Suprapubic skin (tissue), 4 donors: Measurements from ENCODE around the gene ASH1L. TPM values are rescaled to one million over a fixed set of nuclear protein-coding genes. Genes with fewer than 3 reads are reported as not detected.
"Not testable (repeated sequence)": the region's sequence is repeated elsewhere in the genome, so short reads cannot be mapped to it uniquely, and the experiment has no call there.

Source experiments
- DNase-seq, 2 donors: peaks; one replicate each; pipeline ENCODE4 v3.0.0-alpha.2; 2019; ENCODE audit warnings: low spot score in 2 of 2
- H3K27ac ChIP-seq: fragments of 200-600 bp; sonication (generic); one replicate; pipeline ENCODE4 v1.5.1; 2019
- H3K27me3 ChIP-seq: fragments of 200-600 bp; sonication (generic); one replicate; pipeline ENCODE4 v1.5.1; 2019
- H3K36me3 ChIP-seq: fragments of 200-600 bp; sonication (generic); one replicate; pipeline ENCODE4 v1.5.1; 2019
- H3K4me1 ChIP-seq: fragments of 200-600 bp; sonication (generic); one replicate; pipeline ENCODE4 v1.5.1; 2019
- H3K4me3 ChIP-seq: fragments of 200-600 bp; sonication (generic); one replicate; pipeline ENCODE4 v1.5.1; 2019; ENCODE audit warnings: mild to moderate bottlenecking
- H3K9me3 ChIP-seq: fragments of 200-600 bp; sonication (generic); one replicate; pipeline ENCODE4 v1.5.1; 2019
- EP300 ChIP-seq: sonication (generic); formaldehyde crosslinking; IDR thresholded peaks from one replicate; pipeline ENCODE4 v1.6.1; 2017; ENCODE audit warnings: antibody characterized with exemption
- POLR2A ChIP-seq, 2 donors: fragments of 450-650 bp; IDR thresholded peaks; one replicate each; pipeline ENCODE4 v1.6.1; 2017; ENCODE audit warnings: antibody characterized with exemption in 2 of 2, mild to moderate bottlenecking in 2 of 2, moderate library complexity in 2 of 2
- POLR2AphosphoS5 ChIP-seq, 3 donors: sonication (generic); formaldehyde crosslinking; IDR thresholded peaks; one replicate each; pipeline ENCODE4 v1.6.1; 2017; ENCODE audit warnings: antibody characterized with exemption in 3 of 3
- WGBS: methylation state at CpG from one replicate; pipeline ENCODE4 v1.1.5; 2018; 5-methylcytosine and 5-hydroxymethylcytosine counted together
- total RNA-seq, 4 donors: library from RNA; depleted of rRNA; stranded (reverse); fragments of >200 nt; gene quantifications; one replicate each; pipeline ENCODE4 v1.1.0, GENCODE V29; 2016
- TF ChIP-seq, protein P1 (sequence below), 2 donors: fragments of 200-600 bp in 1 of 2; fragments of 450-650 bp in 1 of 2; sonication (generic) in 1 of 2; IDR thresholded peaks; one replicate each; pipeline ENCODE4 v1.5.1; 2016 to 2019; ENCODE audit warnings: antibody characterized with exemption in 2 of 2, mild to moderate bottlenecking in 1 of 2, moderate library complexity in 1 of 2

Gene ASH1L
- total RNA-seq, 4 donors from 2014 or later: 51.9 to 121 (median 66.2) TPM

DNA sequence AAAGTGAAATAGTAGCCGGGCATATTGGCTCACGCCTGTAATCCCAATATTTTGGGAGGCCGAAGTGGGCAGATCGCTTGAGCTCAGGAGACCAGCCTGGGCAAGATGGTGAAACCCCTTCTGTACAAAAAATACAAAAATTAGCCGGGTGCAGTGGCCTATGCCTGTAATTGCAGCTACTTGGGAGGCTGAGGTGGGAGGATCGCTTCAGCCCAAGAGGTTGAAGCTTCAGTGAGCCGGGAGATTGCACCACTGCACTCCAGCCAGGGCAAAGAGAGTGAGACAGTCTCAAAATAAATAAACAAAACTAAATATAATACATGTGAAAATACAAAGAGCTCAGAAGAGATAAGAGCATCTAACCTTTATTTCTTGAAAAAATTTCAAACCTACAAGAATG, 45.1 kb upstream of the ASH1L start:
- peaks cover 4% of the 10 kb centered on the region for H3K4me1 ChIP-seq
- WGBS: 86% methylated on average over 7 of the region's 7 CpGs
- peak in 1 of 2 donors; percentile 8 for DNase-seq
- no peak overlapping the region for H3K27ac ChIP-seq
- peaks cover 7% of the 10 kb centered on the region for H3K36me3 ChIP-seq
- H3K9me3 ChIP-seq: no peaks in the 10 kb centered on the region
- TF ChIP-seq, protein P1, sequence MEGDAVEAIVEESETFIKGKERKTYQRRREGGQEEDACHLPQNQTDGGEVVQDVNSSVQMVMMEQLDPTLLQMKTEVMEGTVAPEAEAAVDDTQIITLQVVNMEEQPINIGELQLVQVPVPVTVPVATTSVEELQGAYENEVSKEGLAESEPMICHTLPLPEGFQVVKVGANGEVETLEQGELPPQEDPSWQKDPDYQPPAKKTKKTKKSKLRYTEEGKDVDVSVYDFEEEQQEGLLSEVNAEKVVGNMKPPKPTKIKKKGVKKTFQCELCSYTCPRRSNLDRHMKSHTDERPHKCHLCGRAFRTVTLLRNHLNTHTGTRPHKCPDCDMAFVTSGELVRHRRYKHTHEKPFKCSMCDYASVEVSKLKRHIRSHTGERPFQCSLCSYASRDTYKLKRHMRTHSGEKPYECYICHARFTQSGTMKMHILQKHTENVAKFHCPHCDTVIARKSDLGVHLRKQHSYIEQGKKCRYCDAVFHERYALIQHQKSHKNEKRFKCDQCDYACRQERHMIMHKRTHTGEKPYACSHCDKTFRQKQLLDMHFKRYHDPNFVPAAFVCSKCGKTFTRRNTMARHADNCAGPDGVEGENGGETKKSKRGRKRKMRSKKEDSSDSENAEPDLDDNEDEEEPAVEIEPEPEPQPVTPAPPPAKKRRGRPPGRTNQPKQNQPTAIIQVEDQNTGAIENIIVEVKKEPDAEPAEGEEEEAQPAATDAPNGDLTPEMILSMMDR (IDR thresholded peaks at IDR 0.05): no peak
- TF ChIP-seq POLR2A (IDR thresholded peaks at IDR 0.05): no peak
- TF ChIP-seq EP300: no peak
- no peak for TF ChIP-seq POLR2AphosphoS5 (IDR thresholded peaks at IDR 0.05)
- no peak overlapping the region for H3K4me3 ChIP-seq
- no peaks in the 10 kb centered on the region for H3K27me3 ChIP-seq

- not testable (repeated sequence) for H3K9me3 ChIP-seq, H3K4me3 ChIP-seq, H3K36me3 ChIP-seq, H3K27ac ChIP-seq, DNase-seq, H3K27me3 ChIP-seq
- H3K4me1 ChIP-seq: peaks cover 14% of the 10 kb centered on the region
- WGBS: 17% methylated on average over 12 of the region's 12 CpGs
Observed at GRCh38 chr1:155599828-155600572, 37.4 kb upstream of the ASH1L start.

DNA sequence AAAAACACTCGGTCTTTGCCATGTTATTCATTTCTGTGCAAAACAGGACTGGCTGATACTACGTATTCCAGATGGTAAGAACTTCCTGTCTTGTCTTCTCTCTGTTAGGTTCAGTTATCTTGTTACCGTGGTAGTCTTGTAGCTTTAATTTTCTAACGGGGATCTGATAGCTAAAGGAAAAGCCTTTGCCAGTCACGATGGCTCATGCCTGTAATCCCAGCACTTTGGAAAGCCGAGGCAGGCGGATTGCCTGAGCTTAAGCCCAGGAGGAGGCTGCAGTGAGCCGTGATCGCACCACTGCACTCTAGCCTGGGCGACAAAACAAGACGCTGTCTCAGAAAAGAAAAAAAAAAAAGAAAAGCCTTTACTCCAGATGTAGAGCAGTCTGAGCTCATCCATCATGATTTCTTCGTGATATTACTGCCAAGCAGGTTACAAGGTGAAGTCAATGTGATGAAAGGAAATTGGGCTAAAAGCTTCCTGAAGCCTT, 36.3 kb upstream of the ASH1L start:
- no peak for DNase-seq
- Histone ChIP-seq H3K4me3 (peak overlapping the region; percentile 30), H3K9me3 (no peaks in the 10 kb centered on the region), H3K36me3 (no peaks in the 10 kb centered on the region), H3K27ac (no peak overlapping the region), H3K4me1 (peaks cover 14% of the 10 kb centered on the region), H3K27me3 (no peaks in the 10 kb centered on the region)
- WGBS: 10% methylated on average over 12 of the region's 12 CpGs
- TF ChIP-seq POLR2AphosphoS5 (IDR thresholded peaks at IDR 0.05) (no peak), EP300 (no peak), POLR2A (IDR thresholded peaks at IDR 0.05) (no peak)
- TF ChIP-seq, protein P1 (IDR thresholded peaks at IDR 0.05): no peak

GRCh38 chr1:155596864-155597263, 34.3 kb upstream of the ASH1L start:
- WGBS: 98% methylated on average over 5 of the region's 5 CpGs
- Histone ChIP-seq H3K9me3 (no peaks in the 10 kb centered on the region), H3K36me3 (no peaks in the 10 kb centered on the region), H3K27ac (no peak overlapping the region), H3K4me1 (peaks cover 17% of the 10 kb centered on the region), H3K4me3 (no peak overlapping the region), H3K27me3 (no peaks in the 10 kb centered on the region)
- no peak for TF ChIP-seq EP300
- TF ChIP-seq, protein P1 (IDR thresholded peaks at IDR 0.05): no peak
- no peak for TF ChIP-seq POLR2AphosphoS5 (IDR thresholded peaks at IDR 0.05)
- TF ChIP-seq POLR2A (IDR thresholded peaks at IDR 0.05): no peak
- no peak for DNase-seq

- peaks cover 17% of the 10 kb centered on the region for H3K4me1 ChIP-seq
- H3K27ac ChIP-seq, DNase-seq, H3K27me3 ChIP-seq, H3K9me3 ChIP-seq, H3K4me3 ChIP-seq, H3K36me3 ChIP-seq: not testable (repeated sequence)
- 64% methylated on average over 3 of the region's 3 CpGs for WGBS
Observed at GRCh38 chr1:155595877-155596474, 33.4 kb upstream of the ASH1L start.

DNA sequence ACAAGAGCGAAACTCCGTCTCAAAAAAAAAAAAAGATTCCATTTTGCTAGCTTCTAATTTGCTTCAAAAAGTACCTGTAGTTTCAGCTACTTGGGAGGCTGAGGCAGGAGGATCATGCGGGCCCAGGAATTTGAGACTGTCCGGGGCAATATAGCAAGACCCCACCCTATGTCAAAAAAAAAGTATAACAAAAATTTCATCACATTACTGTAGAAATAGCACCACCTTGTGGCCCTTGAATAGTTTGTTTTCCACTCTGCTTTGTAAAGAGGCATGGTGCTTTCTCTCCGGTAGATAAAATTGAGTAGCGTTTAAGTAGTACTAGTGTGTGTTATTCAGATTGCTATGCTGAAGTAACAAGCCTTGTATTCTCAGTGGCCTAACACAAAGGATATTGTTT, 29.2 kb upstream of the ASH1L start:
- TF ChIP-seq, protein P1 (IDR thresholded peaks at IDR 0.05): peak; percentile 22 to 45
- TF ChIP-seq POLR2AphosphoS5 (IDR thresholded peaks at IDR 0.05): no peak
- peaks cover 3% of the 10 kb centered on the region for H3K4me1 ChIP-seq
- H3K4me3 ChIP-seq: no peak overlapping the region
- no peak overlapping the region for H3K27ac ChIP-seq
- H3K36me3 ChIP-seq: no peaks in the 10 kb centered on the region
- 30% methylated on average over 6 of the region's 6 CpGs for WGBS
- no peaks in the 10 kb centered on the region for H3K9me3 ChIP-seq
- DNase-seq: no peak
- no peaks in the 10 kb centered on the region for H3K27me3 ChIP-seq

GRCh38 chr1:155590516-155591247, 28.1 kb upstream of the ASH1L start:
- WGBS: 93% methylated on average over 16 of the region's 20 CpGs
- H3K27ac ChIP-seq, H3K36me3 ChIP-seq, DNase-seq, H3K4me1 ChIP-seq, H3K4me3 ChIP-seq, H3K9me3 ChIP-seq, H3K27me3 ChIP-seq: not testable (repeated sequence)

- DNase-seq, H3K4me1 ChIP-seq, H3K4me3 ChIP-seq, H3K9me3 ChIP-seq, H3K27me3 ChIP-seq, H3K27ac ChIP-seq, H3K36me3 ChIP-seq: not testable (repeated sequence)
- WGBS: 86% methylated on average over 3 of the region's 3 CpGs
Observed at GRCh38 chr1:155589282-155589681, 26.7 kb upstream of the ASH1L start.

DNA sequence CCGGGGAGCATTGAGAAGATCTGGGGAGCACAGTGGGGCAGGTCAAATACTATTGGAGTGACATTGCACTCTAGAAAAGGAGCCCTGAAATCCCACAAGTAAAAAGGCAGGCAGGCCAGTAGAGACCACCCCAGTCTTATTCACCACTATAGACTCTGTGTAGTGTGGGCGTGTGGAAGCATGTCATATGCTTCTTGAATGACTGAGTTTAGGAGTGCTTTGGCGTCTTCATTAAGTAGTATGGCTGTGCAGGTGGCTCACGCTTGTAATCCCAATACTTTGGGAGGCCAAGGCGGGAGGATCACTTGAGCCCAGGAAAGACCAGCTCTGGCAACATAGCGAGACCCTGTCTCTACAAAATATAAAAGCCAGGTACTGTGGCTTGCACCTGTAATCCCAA, 21.2 kb upstream of the ASH1L start:
- not testable (repeated sequence) for H3K9me3 ChIP-seq, H3K4me3 ChIP-seq, H3K27me3 ChIP-seq, DNase-seq, H3K4me1 ChIP-seq, H3K36me3 ChIP-seq, H3K27ac ChIP-seq
- 89% methylated on average over 5 of the region's 6 CpGs for WGBS
